AG08395 (cell line): ENCODE results near the gene FUNDC2.
"Not testable (repeated sequence)": the region's sequence is repeated elsewhere in the genome, so short reads cannot be mapped to it uniquely, and the experiment has no call there.

Source experiments
- DNase-seq: peaks from one replicate; pipeline ENCODE4 v3.0.0; 2012; ENCODE audit warnings: mixed read lengths, low spot score

FUNDC2 gene, protein sequence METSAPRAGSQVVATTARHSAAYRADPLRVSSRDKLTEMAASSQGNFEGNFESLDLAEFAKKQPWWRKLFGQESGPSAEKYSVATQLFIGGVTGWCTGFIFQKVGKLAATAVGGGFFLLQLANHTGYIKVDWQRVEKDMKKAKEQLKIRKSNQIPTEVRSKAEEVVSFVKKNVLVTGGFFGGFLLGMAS

DNA sequence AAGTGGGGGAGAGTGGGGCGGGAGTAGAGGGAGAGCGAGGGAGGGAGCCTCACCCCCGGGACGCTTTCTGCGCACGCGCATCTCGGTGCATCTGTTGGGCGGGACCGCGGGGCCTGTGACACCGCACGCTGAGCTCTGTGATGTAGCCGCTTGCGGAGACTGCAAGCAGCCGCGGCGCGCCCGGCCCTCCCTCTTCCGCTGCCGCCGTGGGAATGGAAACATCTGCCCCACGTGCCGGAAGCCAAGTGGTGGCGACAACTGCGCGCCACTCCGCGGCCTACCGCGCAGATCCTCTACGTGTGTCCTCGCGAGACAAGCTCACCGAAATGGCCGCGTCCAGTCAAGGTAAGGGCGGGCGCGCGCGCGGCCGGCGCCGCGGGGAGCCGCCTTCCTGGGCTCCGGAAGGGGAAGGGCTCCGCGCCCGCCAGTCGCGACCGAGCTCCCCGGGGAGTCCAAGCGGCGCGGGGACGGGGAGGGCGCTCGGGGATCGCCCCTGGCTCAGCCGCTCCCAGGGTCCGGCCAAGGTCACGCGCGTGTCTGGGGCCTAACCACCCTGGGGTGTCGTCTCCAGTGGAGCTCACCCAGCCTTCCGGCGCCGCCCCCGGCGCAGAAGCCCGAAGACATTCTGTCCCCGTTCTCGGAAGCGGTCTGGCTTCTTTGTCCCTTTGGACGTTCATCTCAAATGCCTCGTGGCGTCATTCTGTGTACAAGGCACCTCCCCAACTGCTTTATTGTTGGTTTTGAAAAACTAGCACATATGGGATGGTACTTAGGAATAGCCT, at the start of gene FUNDC2:
TSS of gene FUNDC2 (plus strand) at position 118 of the 782 bp plus-strand sequence. CDS start at position 213, 95 bp downstream.
- DNase-seq = peak; percentile 88

DNA sequence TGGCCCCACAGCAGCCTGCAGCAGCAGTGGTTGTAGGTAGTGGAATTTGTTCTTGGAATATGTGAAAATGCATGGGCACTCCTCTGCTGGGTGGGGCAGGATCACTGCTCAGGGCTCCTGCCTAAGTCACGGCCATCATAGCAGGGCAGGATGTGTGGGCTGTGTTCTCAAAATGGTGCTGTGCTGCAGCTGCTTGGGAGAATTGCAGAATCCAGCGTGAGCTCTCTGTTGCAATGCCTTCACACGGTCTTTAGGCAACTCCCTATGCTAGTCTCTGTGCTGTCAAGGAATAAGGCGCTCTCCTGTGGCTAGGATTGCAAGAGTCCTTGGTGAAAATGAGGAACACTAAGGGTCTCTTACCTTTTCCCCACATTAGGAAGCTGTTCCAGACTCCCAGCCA, 47.0 kb upstream of the FUNDC2 start:
- DNase-seq = no peak

GRCh38 chrX:154980330-154981115, 46.1 kb upstream of the FUNDC2 start:
- DNase-seq = peak; percentile 48

DNA sequence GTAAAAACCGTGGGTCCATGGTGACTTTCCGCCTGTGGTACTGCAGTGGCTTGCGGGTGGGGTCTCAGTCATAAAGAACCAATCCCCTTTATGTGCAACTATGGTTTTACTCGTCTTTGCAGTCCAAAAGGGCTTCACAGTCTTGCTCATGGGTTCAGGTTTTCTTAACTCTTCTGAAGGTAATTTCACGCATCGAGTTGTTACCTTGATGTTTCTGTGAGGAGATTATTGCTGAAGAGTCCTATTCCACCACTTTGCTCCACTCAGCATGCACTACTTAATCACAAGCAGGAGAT, 45.6 kb upstream of the FUNDC2 start:
- no peak for DNase-seq

DNA sequence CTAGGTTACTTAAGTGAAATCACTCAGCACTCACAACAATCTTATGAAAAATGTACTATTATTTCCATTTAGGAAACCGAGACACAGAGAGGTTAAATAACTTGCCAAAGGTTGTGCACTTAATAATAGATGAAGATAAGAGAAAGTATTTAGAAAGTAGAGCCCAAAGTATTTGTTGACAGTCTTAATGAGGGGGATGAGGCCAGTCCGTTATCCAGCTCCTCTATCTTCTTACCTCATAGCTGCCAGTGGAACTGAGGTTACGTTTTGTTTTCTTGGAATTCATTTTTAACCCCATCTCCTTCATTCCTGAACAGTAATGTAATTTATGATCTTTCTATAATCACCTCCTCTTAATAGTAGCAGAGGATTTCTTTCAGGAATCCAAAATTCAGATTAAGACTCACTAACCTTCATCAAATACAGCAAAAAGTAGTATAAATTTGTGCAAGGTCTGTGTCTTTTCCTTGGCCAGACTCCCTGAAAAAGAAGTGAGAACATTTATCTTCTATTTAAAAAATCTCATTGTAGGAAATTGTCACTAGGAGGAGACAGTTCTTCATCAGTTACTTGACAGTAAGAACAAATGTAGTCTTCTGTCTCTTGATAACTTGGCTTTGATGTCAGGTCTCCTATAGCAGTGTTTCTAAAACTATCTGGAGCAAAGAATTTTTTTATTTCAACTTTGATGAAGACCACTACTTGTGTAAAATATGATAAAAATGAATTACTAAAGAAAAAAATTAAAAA, 39.6 kb upstream of the FUNDC2 start:
- DNase-seq = no peak

- DNase-seq = no peak
Observed at GRCh38 chrX:154987940-154988339, 38.7 kb upstream of the FUNDC2 start.

GRCh38 chrX:154988719-154989118, 37.9 kb upstream of the FUNDC2 start:
- DNase-seq = no peak

- DNase-seq = no peak
Observed at GRCh38 chrX:154990496-154990895, 36.1 kb upstream of the FUNDC2 start.

GRCh38 chrX:154991039-154991438, 35.6 kb upstream of the FUNDC2 start:
- no peak for DNase-seq

DNA sequence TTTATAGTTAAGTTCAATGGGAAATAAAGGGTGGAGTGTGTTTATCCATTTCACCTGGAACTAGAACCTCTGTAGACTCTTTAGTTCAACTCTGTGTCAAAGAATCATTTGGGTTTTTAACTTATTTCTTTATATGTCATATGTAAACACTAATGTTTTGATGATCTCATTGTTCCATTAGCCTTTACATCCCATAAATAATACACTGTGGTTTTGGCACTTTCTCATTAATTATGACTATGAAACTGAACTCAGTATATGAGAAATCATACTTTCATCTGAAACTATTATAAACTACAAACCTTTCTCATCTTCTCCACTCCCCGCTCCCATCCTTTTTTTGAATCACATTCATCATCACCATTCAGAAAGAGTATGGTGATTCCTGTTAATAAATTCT, 35.2 kb upstream of the FUNDC2 start:
- DNase-seq = no peak

DNA sequence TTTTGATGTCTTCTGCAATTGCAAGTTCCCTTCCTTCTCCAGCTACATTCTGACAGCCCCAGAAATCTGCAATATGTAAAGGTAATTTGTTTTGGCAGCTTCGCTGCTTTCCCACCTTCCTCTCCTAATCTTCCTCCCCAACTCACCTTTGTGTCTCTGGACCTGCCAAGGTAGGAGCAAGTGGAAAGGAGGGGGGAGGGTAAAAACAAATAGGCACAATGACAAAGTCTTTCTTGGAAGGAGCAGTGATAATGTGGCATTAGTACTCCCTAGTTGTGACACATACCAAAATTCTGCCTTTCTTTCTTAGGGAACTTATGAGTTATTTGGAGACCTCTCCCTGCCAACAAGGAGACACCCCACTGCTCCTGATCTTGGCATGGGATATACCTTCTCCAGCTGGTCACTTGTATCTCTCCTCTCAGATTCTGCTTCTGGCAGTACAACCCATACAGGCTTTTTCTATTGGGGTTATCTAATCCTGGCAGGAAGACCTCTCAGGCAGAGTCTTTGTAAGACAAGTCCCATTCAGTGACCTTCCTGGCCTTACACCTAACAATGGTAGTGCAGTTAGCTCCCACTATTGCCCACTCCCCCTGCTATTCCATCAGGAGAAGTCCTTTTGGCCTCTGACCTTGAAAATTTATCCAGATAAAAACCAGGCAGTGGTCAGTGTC, 28.3 kb upstream of the FUNDC2 start:
- no peak for DNase-seq

DNA sequence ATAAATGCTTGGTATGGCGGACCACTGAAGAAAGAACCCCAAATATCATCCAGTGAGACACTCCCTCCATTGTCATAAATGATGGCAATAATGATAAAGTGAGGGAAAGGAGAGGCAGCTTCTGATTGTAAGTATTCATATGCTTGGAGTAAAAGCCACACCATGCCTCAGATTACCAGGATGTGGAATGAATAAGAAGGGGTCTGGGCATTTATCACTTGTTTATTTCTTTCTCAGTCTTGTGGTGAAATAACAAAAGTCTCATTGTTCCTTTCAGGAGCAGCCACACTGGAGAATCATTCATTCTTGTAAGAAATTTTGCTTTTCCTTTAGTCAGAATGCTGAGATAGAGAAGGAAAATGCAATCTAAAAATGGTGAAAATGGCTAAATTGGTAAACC, 25.8 kb upstream of the FUNDC2 start:
- DNase-seq = no peak

DNA sequence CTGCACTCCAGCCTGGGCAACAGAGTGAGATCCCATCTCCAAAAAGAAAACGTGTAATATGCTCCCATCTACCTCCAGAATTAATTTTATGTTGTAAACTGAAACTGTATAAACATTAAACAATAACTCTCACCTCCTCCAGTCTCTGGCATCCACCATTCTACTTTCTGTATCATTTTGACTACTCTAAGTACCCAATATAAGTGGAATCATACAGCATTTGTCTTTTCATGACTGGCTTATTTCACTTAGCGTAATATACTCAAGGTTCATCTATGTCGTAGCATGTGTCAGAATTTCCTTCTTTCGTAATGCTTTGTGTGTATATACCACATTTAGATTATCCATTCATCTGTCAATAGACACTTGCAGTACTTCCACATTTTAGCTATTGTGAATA, 24.8 kb upstream of the FUNDC2 start:
- DNase-seq = no peak

- no peak for DNase-seq
Observed at GRCh38 chrX:155005190-155005589, 21.5 kb upstream of the FUNDC2 start.

DNA sequence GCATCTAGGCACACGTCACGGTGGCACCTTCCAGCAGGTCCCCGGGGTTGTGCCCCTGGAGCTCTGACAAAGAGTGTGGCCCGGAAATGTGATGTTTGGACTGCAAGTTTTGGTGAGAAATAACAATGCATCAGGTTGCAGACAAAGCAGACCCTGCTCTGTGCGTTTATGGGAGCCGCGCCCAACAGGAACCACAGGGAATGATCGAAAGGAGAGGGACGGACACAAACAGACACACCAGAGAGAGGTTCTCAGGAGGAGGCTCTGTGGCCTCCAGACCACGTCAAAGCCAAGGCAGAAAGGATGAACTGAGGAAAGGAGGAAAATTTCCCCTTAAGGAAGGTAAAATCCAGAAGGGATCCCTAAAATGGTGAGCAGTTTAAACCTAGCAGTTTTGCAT, 20.3 kb upstream of the FUNDC2 start:
- not testable (repeated sequence) for DNase-seq

DNA sequence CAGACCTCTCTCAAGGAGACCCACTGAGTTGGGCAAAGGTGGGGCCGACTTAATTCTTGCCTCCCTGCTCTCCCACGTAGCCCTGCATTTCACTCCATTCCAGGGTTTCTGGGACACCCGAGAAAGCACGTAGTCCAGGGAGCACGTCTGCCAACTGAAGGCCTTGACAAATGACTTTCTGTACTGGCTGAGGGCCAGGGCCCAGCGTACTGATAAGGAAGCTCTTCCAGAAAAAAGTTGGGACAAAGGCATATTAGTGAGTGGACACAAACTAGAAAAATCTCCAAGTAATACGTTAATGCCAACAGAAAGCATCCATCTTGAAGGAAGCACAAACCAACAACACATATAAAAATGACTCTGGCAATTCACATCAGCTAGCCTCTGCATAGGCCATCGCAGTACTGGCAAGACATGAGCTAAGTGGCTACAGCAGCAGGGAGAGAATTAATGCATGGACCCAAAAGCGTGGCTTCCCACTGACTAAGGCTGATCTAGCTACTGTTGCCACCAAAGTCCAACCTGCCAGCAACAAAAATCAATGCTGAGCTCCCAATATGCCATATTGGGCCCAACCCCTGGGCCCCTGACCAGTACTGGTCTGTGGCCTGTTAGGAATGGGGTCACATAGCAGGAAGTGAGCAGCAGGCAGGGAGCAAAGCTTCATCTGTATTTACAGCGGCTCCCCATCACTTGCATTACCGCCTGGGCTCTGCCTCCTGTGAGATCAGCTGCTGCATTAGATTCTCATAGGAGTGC, 19.6 kb upstream of the FUNDC2 start:
- DNase-seq = not testable (repeated sequence)

DNA sequence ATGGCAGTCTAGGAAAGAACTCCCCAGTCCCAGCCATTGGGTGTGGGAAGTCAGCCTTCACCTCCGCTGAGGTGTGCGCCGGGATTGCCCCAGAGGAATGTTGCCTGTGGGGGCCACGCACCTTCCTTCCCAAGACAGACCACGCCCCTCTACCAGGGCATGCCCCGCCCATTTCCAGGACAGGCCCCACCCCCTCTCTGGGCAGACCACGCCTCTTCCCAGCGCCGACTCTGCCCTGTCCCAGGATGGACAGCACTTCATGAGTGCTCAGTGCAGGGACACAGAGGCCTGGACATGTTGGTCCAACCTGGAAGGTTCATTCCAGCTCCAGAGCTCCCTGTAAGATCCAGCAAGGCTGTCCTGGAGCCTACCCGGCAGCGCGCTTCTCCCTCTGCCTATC, 18.1 kb upstream of the FUNDC2 start:
- not testable (repeated sequence) for DNase-seq

- DNase-seq = no peak
Observed at GRCh38 chrX:155009994-155010472, 16.6 kb upstream of the FUNDC2 start.

- DNase-seq = no peak
Observed at GRCh38 chrX:155020591-155020990, 6.1 kb upstream of the FUNDC2 start.

DNA sequence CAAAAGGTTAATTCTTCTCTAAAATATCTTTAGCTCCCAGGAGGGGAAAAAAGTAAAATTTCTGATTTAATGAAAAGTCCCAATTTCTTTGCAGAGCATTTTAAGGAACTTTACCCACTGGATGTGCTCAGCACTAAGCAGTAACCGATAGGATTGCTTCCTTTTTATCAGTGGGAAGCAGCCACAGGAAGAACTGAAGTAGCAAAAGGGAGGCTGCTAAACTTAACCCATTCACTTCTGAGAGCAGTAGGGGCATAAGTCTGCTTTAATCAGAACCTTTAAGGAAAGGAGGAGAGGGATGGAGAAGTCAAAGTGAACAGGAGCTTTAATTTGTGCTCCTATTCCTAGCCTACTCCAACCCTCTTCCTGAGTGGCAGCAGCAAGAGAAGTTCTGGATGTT, 4.1 kb upstream of the FUNDC2 start, which contains the start of gene F8:
TSS of gene F8 (minus strand) at position 139 of the 400 bp plus-strand sequence. CDS start 171 bp downstream, outside the sequence.
- no peak for DNase-seq
